ENCODE results near the gene GNG14. TPM values are rescaled to one million over a fixed set of nuclear protein-coding genes. Genes with fewer than 3 reads are reported as not detected.

GNG14 gene
- total and polyA plus RNA-seq, 2 of the 13 experiments (the other 11 are each of a cell fraction or from before 2014, with no cell fraction given): not detected

DNA sequence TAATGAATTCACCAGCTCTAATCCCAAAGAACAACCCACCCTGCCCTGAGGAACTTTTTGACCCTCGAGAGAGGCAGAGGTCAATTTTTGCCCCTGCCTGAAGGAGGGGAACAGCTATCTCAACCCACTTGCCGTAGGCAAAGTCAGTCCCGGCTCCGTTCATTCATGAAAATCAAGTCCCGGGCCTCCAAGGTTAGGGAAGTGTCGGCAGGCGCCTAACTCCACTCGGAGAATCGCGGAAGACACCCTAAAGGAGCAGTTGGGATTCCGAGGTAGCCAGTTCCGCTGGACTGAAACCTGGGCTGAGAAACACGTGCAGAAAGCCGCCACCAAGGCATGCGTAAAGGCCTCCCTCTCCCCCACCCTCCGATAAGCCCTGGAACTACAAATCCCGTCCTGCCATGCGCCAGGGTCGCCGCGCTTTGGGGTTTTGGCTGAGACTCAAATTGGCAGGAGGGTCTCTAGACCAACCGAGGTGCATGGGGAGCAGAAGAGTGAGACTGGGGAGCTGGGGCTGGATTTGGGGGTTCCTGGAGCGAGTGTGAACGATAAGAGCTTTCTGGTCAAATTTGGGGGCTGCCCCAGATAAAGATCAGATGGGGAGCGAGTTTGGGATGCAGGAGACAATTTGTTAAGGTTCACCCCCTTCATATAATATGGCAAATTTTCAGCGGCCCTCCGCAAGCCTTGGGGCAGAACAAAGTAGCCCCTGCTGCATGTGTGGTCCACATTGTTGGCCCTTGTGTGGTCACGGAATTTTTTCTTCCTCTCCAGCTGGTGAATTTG lies 36.0 kb downstream of the GNG14 start, which contains the start of gene TNPO2:
Gene TNPO2, minus strand, starts transcription at position 292 of the 786 bp plus-strand sequence. CDS start 2,955 bp downstream, outside the sequence.
- intact Hi-C loops (cut with micrococcal nuclease; ENCODE audit: unreplicated experiment): no loop called here
- POLR2A ChIA-PET: interaction anchor here (1.0 to 4.8 kb wide), 9 partner anchors 9 to 210 kb away, joined by 3 to 51 read pairs (median 8); partner anchors contain the start of genes FARSA, FBXW9, GET3 and JUNB
- TF ChIP-seq ZSCAN5A (CRISPR knock-in tag; IDR thresholded peaks at IDR 0.05; ENCODE audit: borderline replicate concordance): no peak
- peak; percentile 72 for TF ChIP-seq ERF (CRISPR knock-in tag; IDR thresholded peaks at IDR 0.05)
- TF ChIP-seq, protein P1, sequence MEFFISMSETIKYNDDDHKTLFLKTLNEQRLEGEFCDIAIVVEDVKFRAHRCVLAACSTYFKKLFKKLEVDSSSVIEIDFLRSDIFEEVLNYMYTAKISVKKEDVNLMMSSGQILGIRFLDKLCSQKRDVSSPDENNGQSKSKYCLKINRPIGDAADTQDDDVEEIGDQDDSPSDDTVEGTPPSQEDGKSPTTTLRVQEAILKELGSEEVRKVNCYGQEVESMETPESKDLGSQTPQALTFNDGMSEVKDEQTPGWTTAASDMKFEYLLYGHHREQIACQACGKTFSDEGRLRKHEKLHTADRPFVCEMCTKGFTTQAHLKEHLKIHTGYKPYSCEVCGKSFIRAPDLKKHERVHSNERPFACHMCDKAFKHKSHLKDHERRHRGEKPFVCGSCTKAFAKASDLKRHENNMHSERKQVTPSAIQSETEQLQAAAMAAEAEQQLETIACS (CRISPR knock-in tag; IDR thresholded peaks at IDR 0.05): 0 out of 2 replicates have a peak, but pooled peaks have one; percentile 14
- no peak for TF ChIP-seq MED13 (CRISPR knock-in tag; IDR thresholded peaks at IDR 0.05)
- TF ChIP-seq NRL (CRISPR knock-in tag; IDR thresholded peaks at IDR 0.05; ENCODE audit: borderline replicate concordance): 0 out of 2 replicates have a peak, but pooled peaks have one; percentile 65
- no peak for TF ChIP-seq NCOR1 (IDR thresholded peaks at IDR 0.05; ENCODE audit: borderline replicate concordance, low read length)
- TF ChIP-seq, protein P2, sequence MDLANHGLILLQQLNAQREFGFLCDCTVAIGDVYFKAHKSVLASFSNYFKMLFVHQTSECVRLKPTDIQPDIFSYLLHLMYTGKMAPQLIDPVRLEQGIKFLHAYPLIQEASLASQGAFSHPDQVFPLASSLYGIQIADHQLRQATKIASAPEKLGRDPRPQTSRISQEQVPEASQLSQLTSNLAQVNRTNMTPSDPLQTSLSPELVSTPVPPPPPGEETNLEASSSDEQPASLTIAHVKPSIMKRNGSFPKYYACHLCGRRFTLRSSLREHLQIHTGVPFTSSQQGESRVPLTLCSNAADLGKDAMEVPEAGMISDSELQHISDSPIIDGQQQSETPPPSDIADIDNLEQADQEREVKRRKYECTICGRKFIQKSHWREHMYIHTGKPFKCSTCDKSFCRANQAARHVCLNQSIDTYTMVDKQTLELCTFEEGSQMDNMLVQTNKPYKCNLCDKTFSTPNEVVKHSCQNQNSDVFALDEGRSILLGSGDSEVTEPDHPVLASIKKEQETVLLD (CRISPR knock-in tag; IDR thresholded peaks at IDR 0.05; ENCODE audit: low read depth): 0 out of 2 replicates have a peak, but pooled peaks have one; percentile 38
- no peak for TF ChIP-seq GABPA (IDR thresholded peaks at IDR 0.05; ENCODE audit: low read depth, low read length)
- TF ChIP-seq GABPA (CRISPR knock-in tag; IDR thresholded peaks at IDR 0.05; ENCODE audit: low read depth): peak; percentile 72
- TF ChIP-seq FOXO1 (CRISPR knock-in tag; IDR thresholded peaks at IDR 0.05): no peak; the same call in 1 of the 2 replicates
- no peak for TF ChIP-seq E2F2 (CRISPR knock-in tag; IDR thresholded peaks at IDR 0.05; ENCODE audit: borderline replicate concordance)
- TF ChIP-seq JUND (CRISPR knock-in tag; IDR thresholded peaks at IDR 0.05): no peak
- TF ChIP-seq, protein P3, sequence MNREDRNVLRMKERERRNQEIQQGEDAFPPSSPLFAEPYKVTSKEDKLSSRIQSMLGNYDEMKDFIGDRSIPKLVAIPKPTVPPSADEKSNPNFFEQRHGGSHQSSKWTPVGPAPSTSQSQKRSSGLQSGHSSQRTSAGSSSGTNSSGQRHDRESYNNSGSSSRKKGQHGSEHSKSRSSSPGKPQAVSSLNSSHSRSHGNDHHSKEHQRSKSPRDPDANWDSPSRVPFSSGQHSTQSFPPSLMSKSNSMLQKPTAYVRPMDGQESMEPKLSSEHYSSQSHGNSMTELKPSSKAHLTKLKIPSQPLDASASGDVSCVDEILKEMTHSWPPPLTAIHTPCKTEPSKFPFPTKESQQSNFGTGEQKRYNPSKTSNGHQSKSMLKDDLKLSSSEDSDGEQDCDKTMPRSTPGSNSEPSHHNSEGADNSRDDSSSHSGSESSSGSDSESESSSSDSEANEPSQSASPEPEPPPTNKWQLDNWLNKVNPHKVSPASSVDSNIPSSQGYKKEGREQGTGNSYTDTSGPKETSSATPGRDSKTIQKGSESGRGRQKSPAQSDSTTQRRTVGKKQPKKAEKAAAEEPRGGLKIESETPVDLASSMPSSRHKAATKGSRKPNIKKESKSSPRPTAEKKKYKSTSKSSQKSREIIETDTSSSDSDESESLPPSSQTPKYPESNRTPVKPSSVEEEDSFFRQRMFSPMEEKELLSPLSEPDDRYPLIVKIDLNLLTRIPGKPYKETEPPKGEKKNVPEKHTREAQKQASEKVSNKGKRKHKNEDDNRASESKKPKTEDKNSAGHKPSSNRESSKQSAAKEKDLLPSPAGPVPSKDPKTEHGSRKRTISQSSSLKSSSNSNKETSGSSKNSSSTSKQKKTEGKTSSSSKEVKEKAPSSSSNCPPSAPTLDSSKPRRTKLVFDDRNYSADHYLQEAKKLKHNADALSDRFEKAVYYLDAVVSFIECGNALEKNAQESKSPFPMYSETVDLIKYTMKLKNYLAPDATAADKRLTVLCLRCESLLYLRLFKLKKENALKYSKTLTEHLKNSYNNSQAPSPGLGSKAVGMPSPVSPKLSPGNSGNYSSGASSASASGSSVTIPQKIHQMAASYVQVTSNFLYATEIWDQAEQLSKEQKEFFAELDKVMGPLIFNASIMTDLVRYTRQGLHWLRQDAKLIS (CRISPR knock-in tag; IDR thresholded peaks at IDR 0.05): no peak

More for the DNA sequence above, 36.0 kb downstream of the GNG14 start, which contains the start of gene TNPO2:
- ATAC-seq (peak; percentile 68), DNase-seq (ENCODE audit: low spot score) (peak; percentile 71), FAIRE-seq (peak; percentile 91)
- Histone ChIP-seq H3K9ac (ENCODE audit: insufficient read depth, low read depth, low read length) (peak within 1 kb of the TSS; percentile 87), H3K79me2 (ENCODE audit: insufficient read depth, low read length) (peaks cover 48% of the 10 kb centered on the region), H3K4me3 (replicated peaks in 1 of 3; ENCODE audit: insufficient read depth in 1 of 3, low read depth in 2 of 3, low read length in 3 of 3) (peak within 1 kb of the TSS; percentile 67 to 93 (median 92)), H3K9me3 (ENCODE audit: low read length) (no peaks in the 10 kb centered on the region), H3K27me3 (ENCODE audit: control insufficient read depth in 1 of 2, insufficient read depth in 2 of 2, low read length in 2 of 2) (no peaks in the 10 kb centered on the region; a peak in 1 of 5 replicates), H3K27ac (ENCODE audit: extremely low read length, insufficient read depth, low read length) (peak within 1 kb of the TSS; percentile 77), H3K36me3 (replicated peaks in 1 of 2; ENCODE audit: control insufficient read depth in 1 of 2, insufficient read depth in 2 of 2, low read length in 2 of 2) (peaks cover 2 to 7% of the 10 kb centered on the region in 2 experiments; a peak in 4 of 5 replicates), H3K4me2 (ENCODE audit: low read depth, low read length) (peak within 1 kb of the TSS; percentile 98), H4K20me1 (ENCODE audit: insufficient read depth, low read length) (no peaks in the 10 kb centered on the region), H2AFZ (ENCODE audit: low read length) (peak within 1 kb of the TSS; percentile 78), H3K4me1 (ENCODE audit: insufficient read depth, low read length) (peaks cover 20% of the 10 kb centered on the region)
- WGBS (ENCODE audit: low lambda C conversion rate): 13% methylated on average over 16 of the region's 28 CpGs
- CTCF ChIA-PET (ENCODE audit: low intra/inter-chr PET ratio, low total read pairs): no interaction called here
- in situ Hi-C loops (cut with HindIII; ENCODE audit: extremely low pct_ligation_motif_present, low pct_unique_long_range_greater_than_20kb): no loop called here
- no TSS peak for BruUV-seq (replicated peaks)
